WTC11 (cell line): ENCODE results near the gene TPCN2. TPM values are rescaled to one million over a fixed set of nuclear protein-coding genes. Genes with fewer than 3 reads are reported as not detected.
A peak's percentile ranks its signal among the peaks of the same experiment; 100 is the strongest.

Experiments
- ATF1 ChIP-seq: sonication (generic); formaldehyde crosslinking; IDR thresholded peaks from 2 replicates; pipeline ENCODE4 v1.8.1; 2023; ENCODE audit warnings: mild to moderate bottlenecking, moderate library complexity, missing genetic modification reagents
- ATF3 ChIP-seq: sonication (generic); formaldehyde crosslinking; conservative IDR thresholded peaks from 2 replicates; pipeline ENCODE4 v1.8.1; 2022; ENCODE audit warnings: mild to moderate bottlenecking, missing genetic modification reagents
- CREB1 ChIP-seq: sonication (generic); formaldehyde crosslinking; IDR thresholded peaks from 2 replicates; pipeline ENCODE4 v1.8.0; 2023; ENCODE audit warnings: mild to moderate bottlenecking, missing genetic modification reagents
- E2F4 ChIP-seq: sonication (generic); formaldehyde crosslinking; IDR thresholded peaks from 2 replicates; pipeline ENCODE4 v1.8.1; 2022; ENCODE audit warnings: low read depth, mild to moderate bottlenecking, moderate library complexity, missing genetic modification reagents, borderline replicate concordance
- FOXK1 ChIP-seq: sonication (generic); formaldehyde crosslinking; IDR thresholded peaks from 2 replicates; pipeline ENCODE4 v1.8.0; 2022; ENCODE audit warnings: mild to moderate bottlenecking, moderate library complexity, missing genetic modification reagents
- JAZF1 ChIP-seq: fragments of 250-450 bp; sonication (Bioruptor Pico); IDR thresholded peaks from 2 replicates; pipeline ENCODE4 v1.9.0; 2021; ENCODE audit warnings: moderate library complexity, mild to moderate bottlenecking, inconsistent platforms
- KAT7 ChIP-seq: sonication (generic); formaldehyde crosslinking; IDR thresholded peaks from 2 replicates; pipeline ENCODE4 v1.8.1; 2023; ENCODE audit warnings: missing genetic modification reagents, mild to moderate bottlenecking, borderline replicate concordance
- MLX ChIP-seq: sonication (generic); formaldehyde crosslinking; IDR thresholded peaks from 2 replicates; pipeline ENCODE4 v1.8.1; 2023; ENCODE audit warnings: mild to moderate bottlenecking, missing genetic modification reagents, moderate library complexity
- MYBL2 ChIP-seq: sonication (generic); formaldehyde crosslinking; IDR thresholded peaks from 2 replicates; pipeline ENCODE4 v1.8.1; 2023; ENCODE audit warnings: mild to moderate bottlenecking, moderate library complexity, missing genetic modification reagents
- NFE2L1 ChIP-seq: sonication (generic); formaldehyde crosslinking; IDR thresholded peaks from 2 replicates; pipeline ENCODE4 v1.8.1; 2023; ENCODE audit warnings: missing genetic modification reagents
- PRDM15 ChIP-seq: sonication (generic); formaldehyde crosslinking; IDR thresholded peaks from 2 replicates; pipeline ENCODE4 v1.8.0; 2022; ENCODE audit warnings: missing genetic modification reagents
- PREB ChIP-seq: sonication (generic); formaldehyde crosslinking; IDR thresholded peaks from 2 replicates; pipeline ENCODE4 v1.8.1; 2022; ENCODE audit warnings: mild to moderate bottlenecking, missing genetic modification reagents, moderate library complexity, borderline replicate concordance
- SMAD3 ChIP-seq: sonication (generic); formaldehyde crosslinking; IDR thresholded peaks from 2 replicates; pipeline ENCODE4 v1.8.0; 2022; ENCODE audit warnings: missing genetic modification reagents, mild to moderate bottlenecking, borderline replicate concordance
- SOX15 ChIP-seq: fragments of 250-450 bp; sonication (Bioruptor Pico); IDR thresholded peaks from 2 replicates; pipeline ENCODE4 v1.9.0; 2021; ENCODE audit warnings: mild to moderate bottlenecking
- TCF7 ChIP-seq: sonication (generic); formaldehyde crosslinking; IDR thresholded peaks from 2 replicates; pipeline ENCODE4 v1.8.0; 2022; ENCODE audit warnings: mild to moderate bottlenecking, low read depth, missing genetic modification reagents, moderate library complexity
- USF1 ChIP-seq: sonication (generic); formaldehyde crosslinking; IDR thresholded peaks from 2 replicates; pipeline ENCODE4 v1.8.0; 2022; ENCODE audit warnings: mild to moderate bottlenecking, missing genetic modification reagents
- ZBTB43 ChIP-seq: sonication (generic); formaldehyde crosslinking; IDR thresholded peaks from 2 replicates; pipeline ENCODE4 v1.8.1; 2023; ENCODE audit warnings: mild to moderate bottlenecking, missing genetic modification reagents
- ZNF263 ChIP-seq: sonication (generic); formaldehyde crosslinking; IDR thresholded peaks from 2 replicates; pipeline ENCODE4 v1.8.1; 2022; ENCODE audit warnings: low read depth, mild to moderate bottlenecking, moderate library complexity, missing genetic modification reagents
- ZNF416 ChIP-seq: fragments of 250-450 bp; sonication (Bioruptor Pico); IDR thresholded peaks from 2 replicates; pipeline ENCODE4 v1.9.0; 2021; ENCODE audit warnings: mild to moderate bottlenecking, inconsistent platforms
- ZNF425 ChIP-seq: fragments of 250-450 bp; sonication (Bioruptor Pico); conservative IDR thresholded peaks from 2 replicates; pipeline ENCODE4 v1.9.0; 2021; ENCODE audit warnings: mild to moderate bottlenecking
- ZNF532 ChIP-seq: fragments of 250-450 bp; sonication (Bioruptor Pico); IDR thresholded peaks from 2 replicates; pipeline ENCODE4 v1.9.0; 2021; ENCODE audit warnings: mild to moderate bottlenecking, borderline replicate concordance
- total RNA-seq: library from RNA; stranded (reverse); gene quantifications from 3 replicates; pipeline ENCODE4 v1.2.3, GENCODE V29; 2021

The TPCN2 gene
- total RNA-seq, 1 experiment from 2014 or later: 24.6 TPM

GRCh38 chr11:69048694-69049489 lies at the start of gene TPCN2 (continued):
- peak; percentile 21; the same call in 1 of the 2 replicates for TF ChIP-seq PRDM15 (CRISPR knock-in tag)
- no peak for TF ChIP-seq MYBL2 (CRISPR knock-in tag)
- TF ChIP-seq E2F4 (CRISPR knock-in tag): 0 out of 2 replicates have a peak, but pooled peaks have one; percentile 27
- TF ChIP-seq CREB1 (CRISPR knock-in tag): no peak
- TF ChIP-seq ZNF532: no peak
- TF ChIP-seq ATF3 (CRISPR knock-in tag): no peak
- no peak for TF ChIP-seq TCF7
- no peak for TF ChIP-seq USF1 (CRISPR knock-in tag)
- TF ChIP-seq SOX15: no peak
- TF ChIP-seq ZNF425: no peak
- no peak for TF ChIP-seq PREB
- 0 out of 2 replicates have a peak, but pooled peaks have one; percentile 38 for TF ChIP-seq NFE2L1 (CRISPR knock-in tag)
- 0 out of 2 replicates have a peak, but pooled peaks have one; percentile 14 for TF ChIP-seq ZNF416
- TF ChIP-seq ZBTB43 (CRISPR knock-in tag): peak; percentile 57; the same call in 1 of the 2 replicates
- TF ChIP-seq MLX: no peak
- no peak for TF ChIP-seq ZNF263
- no peak for TF ChIP-seq JAZF1
- 0 out of 2 replicates have a peak, but pooled peaks have one; percentile 46 for TF ChIP-seq KAT7 (CRISPR knock-in tag)
- no peak; the same call in 1 of the 2 replicates for TF ChIP-seq FOXK1 (CRISPR knock-in tag)
- no peak for TF ChIP-seq SMAD3 (CRISPR knock-in tag)
- TF ChIP-seq ATF1 (CRISPR knock-in tag): no peak
